ENCODE measurements around the gene PPA1.
"Not testable (repeated sequence)": the region's sequence is repeated elsewhere in the genome, so short reads cannot be mapped to it uniquely, and the experiment has no call there.

The PPA1 gene

DNA sequence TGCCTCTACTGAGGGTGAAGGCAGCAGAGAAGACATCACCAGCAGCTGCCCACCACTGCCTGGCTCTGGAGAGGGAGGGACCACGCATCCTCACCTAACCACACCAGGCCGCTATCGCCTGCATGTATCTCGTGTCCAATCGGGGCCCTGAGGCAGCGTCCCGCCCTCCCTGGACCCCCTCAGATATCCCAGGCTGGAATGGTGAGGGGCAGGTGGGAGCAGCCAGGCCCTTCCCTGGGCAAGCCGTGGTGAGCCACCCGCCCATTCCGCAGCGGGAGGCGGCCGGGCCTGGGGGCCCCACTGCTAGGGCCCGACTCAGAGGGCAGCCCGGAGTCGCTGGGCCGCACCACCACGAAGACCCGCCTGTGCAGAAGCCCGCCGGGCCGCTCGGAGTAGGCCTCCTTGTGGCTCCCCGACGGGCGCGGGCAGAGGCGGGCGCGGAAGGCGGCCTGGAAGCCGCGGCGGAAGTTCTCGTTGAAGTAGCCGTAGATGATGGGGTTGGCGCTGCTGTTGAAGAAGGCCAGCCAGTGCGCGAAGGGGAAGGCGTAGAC lies 21.6 kb upstream of the PPA1 start:
- no peak for DNase-seq

DNA sequence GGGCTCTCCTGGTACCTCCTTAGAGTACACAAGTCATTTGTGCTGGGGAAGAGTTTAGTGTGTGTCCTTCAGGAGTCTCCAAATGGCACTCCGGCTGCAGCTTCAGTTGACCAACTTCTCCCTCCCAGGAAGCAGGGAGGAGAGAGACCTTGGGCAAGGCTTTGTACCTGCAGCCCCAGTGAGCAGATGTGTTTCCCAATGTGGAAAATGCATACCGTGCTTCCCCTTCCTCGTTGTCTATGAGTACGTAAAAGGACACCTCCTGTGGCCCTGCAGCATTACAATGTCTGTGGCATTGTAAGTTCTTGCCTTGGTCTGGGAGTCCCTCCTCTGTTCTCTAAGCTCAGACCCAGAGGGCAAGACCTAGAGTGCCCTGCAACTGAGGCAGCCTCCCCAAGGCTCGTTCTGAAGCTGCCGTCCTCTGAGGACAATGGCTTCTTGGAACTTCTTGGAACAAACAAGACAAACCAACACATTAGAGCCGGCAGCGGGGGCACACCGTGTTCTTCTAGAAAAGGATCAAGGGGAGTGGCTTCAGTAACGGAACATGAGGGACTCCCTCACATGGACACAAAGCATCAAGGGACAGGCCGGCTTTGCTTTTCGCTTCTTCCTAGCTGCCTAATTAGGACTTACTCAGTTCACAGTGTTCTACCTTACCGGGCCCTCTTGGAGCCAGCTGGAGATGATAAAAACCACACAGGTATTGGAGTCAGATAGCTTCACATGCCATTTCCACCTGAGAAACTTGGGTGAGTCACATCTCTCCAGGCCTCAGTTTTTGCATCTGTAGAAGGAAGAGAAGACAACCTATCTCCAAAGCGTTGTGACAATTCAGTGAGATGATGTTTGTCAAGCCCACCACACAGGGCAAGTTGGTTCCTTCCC lies 20.9 kb upstream of the PPA1 start:
- DNase-seq = no peak

DNA sequence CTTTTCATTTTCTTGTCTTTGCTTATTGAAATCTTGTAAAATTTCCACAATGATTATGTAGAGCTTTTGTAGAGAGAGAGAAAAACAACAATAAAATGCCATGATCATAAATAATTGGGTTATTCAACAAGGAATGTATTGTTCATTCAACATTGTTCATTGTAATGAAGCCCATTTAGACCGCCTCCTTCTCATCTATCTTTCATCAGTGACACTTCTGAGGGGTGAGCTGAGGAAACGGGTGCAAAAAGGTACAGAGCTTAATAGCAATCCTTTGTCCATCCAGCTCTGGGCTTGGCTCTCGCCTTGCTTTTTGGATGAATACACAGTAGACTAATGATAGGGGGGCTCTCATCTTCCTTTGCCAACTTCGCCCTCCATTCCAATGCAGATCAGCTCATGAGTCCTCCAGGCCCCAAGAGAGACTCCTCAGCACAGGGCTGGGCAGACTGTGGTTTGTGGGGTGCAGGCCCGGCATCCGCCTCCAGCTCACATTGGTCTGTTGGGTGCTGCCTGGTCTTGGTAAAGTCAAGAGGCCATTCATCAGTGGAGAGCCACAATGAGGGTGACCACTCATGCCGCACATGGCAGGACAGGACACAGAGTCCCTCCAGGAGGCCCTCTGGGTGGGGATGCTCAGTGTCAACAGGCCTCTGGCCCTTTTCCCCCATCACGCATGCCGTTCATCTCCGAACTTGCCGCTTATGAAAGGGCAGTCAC lies 17.9 kb upstream of the PPA1 start:
- DNase-seq = no peak

DNA sequence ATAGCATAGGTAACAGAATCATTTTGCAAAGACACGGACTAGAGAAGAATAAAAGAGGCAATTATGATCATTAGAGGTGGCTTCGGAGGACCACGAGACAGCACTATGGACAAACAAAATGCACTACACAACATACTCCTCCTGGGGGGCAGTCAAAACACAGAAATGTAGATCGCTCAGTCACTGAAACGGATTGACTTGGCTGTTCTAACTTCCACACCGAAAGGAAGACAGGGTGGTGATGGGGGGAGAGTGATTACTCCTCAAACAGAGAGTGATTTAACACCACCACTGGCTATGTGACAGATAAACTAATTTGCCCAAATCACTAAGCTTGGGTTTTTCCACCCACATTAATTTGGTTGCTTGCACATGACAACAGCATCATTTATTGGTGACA lies 14.1 kb upstream of the PPA1 start:
- no peak for DNase-seq

DNA sequence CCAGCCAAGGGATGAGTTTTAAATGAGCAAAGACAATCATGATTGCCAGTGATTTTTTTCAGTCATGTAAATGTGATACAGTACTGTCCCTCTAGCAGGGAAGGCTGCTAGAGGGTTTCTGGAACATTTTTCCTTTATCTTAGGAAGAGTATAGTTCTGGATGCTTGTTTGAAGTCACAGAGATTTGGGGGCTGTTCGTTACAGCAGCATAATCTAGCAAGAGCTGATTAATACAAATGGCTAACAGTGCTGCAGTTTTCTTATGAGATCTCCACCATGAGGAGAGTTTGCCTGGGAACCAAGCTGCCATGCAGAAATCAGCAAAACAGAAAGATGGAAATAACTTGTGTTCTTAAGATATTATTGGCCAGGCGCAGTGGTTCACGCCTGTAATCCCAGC lies 7.9 kb upstream of the PPA1 start:
- no peak for DNase-seq

DNA sequence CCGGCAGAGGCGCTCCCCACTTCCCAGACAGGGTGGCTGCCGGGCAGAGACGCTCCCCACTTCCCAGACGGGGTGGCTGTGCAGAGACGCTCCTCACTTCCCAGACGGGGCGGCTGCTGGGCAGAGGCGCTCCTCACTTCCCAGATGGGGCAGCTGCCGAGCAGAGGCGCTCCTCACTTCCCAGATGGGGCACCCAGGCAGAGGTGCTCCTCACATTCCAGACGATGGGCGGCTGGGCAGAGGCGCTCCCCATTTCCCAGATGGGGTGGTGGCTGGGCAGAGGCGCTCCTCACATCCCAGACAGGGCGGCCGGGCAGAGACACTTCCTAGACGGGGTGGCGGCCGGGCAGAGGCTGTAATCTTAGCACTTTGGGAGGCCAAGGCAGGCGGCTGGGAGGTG lies 6.8 kb upstream of the PPA1 start:
- DNase-seq = not testable (repeated sequence)

DNA sequence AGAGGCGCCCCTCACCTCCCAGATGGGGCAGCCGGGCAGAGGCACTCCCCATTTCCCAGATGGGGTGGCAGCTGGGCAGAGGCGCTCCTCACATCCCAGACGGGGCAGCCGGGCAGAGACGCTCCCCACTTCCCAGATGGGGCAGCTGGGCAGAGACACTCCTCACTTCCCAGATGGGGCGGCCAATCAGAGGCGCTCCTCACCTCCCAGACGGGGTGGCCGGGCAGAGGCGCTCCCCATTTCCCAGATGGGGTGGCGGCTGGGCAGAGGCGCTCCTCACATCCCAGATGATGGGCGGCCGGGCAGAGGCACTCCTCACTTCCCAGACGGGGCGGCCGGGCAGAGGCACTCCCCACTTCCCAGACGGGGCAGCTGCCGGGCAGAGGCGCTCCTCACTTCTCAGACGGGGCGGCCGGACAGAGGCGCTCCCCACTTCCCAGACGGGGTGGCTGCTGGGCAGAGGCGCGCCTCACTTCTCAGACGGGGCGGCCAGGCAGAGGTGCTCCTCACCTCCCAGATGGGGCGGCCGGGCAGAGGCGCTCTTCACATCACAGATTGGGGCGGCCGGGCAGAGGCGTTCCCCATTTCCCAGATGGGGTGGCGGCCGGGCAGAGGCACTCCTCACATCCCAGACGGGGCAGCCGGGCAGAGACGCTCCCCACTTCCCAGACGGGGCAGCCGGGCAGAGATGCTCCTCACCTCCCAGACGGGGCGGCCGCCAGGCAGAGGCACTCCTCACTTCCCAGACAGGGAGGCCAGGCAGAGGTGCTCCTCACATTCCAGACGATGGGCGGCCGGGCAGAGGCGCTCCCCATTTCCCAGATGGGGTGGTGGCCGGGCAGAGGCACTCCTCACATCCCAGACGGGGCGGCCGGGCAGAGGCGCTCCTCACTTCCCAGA lies 6.1 kb upstream of the PPA1 start:
- not testable (repeated sequence) for DNase-seq

DNA sequence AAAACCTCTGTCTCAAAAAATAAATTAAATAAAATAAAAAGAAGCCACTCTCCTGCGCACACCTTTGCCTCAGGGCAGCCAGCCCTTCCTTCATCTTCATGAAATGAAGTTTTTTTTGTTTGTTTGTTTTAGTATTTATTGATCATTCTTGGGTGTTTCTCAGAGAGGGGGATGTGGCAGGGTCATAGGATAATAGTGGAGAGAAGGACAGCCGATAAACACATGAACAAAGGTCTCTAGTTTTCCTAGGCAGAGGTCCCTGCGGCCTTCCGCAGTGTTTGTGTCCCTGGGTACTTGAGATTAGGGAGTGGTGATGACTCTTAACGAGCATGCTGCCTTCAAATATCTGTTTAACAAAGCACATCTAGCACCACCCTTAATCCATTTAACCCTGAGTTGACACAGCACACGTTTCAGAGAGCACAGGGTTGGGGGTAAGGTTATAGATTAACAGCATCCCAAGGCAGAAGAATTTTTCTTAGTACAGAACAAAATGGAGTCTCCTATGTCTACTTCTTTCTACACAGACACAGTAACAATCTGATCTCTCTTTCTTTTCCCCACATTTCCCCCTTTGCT lies 4.8 kb upstream of the PPA1 start:
- not testable (repeated sequence) for DNase-seq

DNA sequence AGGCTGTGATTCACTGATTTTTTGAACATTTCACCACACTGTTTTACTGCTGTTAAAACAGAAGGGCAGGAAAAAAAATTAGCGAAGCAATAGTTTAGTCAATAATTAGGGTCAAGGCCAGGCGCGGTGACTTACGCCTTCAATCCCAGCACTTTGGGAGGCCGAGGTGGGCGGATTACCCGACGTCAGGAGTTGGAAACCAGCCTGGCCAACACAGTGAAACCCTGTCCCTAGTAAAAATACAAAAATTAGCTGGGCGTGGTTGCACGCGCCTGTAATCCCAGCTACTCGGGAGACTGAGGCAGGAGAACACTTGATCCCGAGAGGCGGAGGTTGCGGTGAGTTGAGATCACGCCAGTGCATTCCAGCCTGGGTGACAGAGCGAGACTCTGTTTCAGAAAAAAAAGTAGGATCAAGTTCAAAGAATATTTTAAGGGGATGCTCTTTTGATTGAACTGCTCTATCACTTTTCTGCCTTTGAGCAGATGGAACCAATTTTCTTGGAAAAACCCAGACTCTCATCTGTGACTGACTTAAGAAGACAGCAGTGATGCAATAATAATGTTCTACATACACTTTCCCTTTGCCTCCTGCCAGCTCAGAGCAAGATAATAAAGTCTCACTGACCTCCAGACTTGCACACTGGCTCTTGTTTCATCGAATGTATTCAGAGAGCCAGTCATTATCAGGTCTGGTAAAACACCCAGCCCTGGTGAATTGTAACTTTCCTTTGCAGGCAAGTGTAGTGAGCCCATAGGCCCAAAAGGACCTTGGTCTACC lies 1.6 kb upstream of the PPA1 start:
- no peak for DNase-seq

DNA sequence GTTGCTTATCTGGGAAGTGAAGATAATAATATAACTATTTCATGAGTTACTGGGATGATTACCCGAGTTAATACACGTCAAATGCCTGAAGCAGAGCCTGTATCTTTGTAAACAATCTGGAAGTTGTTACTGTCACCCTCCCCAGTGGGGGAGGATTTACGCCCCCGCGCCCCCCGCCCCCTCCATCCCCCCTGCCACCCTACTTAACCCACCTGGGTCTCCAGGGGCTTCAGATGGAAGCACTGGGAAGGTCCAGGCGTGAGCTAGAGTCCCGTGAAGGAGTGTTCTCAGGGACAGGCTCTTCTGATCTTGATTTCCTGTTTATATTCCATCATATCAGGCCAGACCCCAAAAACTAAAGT lies 691 bp upstream of the PPA1 start:
- no peak for DNase-seq

DNA sequence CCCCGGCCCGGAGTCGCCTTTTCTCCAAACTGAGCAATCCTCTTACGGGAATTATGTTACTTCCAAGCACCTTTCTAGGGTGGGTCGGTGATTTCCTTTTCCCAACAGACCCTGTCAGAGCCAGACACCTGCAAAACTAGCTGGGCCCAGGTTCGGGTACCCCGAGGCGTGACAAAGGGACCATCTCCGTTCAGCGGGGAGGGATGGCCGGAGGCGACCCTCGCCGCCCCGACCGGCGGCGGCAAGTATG lies 445 bp downstream of the PPA1 start:
- DNase-seq = no peak

DNA sequence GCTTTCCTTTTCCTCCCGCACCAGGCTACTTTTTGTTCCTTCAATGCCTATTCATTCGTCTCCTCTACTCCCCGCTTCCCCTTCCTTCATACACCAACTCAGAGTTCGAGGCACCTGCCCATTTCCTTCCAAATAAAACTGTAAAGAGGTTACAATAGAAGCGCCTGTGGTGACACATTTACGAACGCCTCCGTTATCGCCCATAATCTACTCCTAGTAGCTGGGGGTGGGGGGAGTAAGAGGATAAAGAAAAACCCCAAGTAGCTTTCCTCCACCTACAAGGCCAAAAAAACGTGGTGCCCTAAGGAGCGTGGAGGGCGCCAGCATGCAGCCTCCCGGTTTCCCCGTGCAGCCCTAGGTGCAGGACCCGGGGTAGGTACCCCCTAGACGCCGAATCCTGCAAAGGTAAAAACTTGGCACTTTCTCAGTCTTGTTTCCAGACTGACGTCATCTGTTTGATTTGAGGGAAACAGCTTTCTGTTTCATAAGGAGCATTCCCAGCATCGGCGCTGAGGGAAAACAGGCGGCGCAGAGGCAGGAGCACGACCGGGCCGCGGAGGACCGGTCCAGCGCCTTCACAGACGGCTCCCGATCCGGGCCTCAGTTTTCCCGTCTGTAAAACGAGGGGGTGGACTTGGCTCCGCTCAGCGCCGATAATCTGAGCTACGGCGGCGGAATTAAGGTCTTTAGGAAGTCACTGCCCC lies 922 bp downstream of the PPA1 start:
- DNase-seq = no peak

DNA sequence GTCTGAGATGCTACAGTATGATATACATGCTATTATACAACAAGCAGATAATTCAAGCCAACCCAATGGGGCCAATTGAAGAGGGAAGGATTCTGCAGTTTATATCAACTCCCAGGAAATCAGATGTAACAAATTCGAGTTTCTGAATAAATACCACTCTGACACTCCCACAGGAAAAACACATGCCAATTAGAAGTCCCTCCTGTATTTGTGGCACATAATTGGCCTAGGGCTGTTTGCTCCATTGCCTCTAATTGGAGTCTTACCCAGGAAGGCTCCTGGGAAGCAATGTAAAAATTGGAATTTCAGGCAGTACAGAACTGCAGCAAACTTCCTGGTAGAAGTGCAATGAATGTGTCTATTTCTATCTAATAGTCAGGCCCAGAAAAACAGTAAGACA lies 4.7 kb downstream of the PPA1 start:
- DNase-seq = no peak

DNA sequence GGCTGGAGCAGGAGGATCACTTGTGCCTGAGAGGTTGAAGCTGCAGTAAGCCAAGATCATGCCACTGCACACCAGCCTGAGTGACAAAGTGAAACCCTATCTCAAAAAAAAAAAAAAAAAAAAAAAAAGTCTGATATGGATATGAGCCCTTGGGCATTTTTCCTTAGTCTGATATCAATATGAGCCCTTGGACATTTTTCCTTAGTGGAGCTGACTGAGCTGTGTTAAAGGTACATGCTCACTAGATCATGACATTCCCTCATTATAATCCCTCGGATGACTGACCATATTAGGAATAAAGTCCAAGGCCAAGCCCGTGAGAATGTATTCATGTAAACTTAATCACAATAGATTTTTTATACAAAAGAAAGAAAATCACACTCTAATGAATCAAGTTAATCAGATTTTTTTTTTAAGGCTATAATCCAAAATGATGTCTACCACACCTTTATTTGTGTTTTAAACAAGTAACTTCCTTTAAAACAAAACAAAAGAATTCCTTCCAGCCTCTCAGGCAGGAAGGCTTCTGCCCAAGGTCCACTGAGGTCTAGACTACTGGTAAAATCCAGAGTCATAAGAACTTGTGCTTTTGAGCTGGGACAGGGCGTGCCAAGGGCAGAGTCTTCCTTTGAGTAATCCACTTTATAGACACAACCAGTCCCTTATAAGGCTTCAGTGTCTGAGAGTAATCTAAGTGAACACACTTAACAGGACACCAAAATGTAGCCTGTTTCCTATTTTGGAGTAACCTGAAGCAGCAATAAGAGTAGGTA lies 5.5 kb downstream of the PPA1 start:
- no peak for DNase-seq

DNA sequence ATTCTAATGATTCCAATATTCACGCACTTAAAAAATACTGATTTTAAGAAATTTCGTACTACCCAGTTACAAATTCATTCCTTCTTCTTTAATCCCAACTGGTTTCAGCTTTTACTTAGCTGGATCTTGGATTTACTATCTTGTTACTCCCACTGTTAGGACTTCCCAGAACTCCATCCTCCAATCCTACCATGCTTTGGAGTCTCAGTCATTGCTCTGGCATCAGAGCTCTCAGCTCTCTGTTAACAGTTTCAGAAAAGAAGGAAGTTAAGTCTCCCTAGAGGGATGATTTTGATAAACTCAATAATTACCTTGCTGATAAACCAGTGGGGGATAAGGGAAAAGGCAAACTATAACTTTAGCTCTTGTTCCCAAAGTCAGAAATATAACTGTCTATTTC lies 9.5 kb downstream of the PPA1 start:
- DNase-seq = no peak

DNA sequence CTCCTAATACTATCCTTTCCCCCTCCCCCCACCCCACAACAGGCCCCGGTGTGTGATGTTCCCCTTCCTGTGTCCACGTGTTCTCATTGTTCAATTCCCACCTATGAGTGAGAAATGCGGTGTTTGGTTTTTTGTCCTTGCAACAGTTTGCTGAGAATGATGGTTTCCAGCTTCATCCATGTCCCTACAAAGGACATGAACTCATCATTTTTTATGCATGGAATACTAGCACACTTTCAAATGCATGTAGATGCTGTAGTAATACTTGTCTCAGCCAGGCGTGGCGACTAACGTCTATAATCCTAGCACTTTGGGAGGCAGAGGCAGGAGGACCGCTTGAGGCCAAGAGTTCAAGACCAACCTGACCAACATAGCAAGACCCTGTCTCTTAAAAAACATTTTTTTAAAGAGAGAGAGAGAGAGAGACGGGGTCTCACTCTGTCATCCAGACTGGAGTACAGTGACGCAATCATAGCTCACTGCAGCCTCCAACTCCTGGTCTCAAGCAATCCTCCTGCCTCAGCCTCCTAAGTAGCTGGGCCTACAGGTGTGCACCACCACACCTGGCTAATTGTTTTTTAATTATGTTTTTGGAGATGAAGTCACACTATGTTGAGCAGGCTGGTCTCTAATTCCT lies 10.3 kb downstream of the PPA1 start:
- DNase-seq = not testable (repeated sequence)

DNA sequence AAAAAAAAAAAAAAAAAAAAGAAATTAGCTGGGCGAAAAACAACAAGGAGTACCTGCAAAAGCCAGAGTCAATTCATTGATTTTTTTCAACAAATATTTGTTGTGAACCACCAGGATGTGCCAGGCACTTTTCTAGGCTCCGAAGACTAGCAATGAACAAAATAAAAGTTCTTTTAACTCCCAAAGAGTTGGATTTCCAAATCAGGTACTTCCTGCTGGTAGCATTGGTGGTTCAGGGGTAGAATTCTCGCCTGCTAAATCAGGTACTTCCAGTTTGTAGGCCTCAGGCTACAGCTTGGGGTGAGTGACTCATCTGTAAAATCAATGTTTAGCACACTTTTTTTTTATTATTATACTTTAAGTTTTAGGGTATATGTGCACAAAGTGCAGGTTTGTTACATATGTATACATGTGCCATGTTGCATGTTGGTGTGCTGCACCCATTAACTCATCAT lies 10.9 kb downstream of the PPA1 start:
- DNase-seq = no peak

DNA sequence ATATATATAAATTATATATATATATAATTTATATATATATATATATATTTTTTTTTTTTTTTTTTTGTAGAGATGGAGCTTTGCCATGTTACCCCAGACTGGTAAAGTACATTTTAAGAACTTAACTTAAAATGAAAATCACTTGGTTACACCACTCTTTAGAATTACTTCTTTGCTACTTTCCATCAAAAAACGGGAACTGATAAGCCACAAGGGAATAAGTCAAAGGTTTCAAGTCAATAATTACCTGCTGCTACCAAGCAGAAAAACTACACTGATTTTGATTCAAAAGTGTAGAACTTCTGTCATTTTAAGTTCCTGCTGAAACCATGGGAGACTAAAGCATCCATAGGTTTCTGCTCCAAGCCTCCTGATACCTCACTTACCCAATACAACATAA lies 12.2 kb downstream of the PPA1 start:
- DNase-seq = no peak

DNA sequence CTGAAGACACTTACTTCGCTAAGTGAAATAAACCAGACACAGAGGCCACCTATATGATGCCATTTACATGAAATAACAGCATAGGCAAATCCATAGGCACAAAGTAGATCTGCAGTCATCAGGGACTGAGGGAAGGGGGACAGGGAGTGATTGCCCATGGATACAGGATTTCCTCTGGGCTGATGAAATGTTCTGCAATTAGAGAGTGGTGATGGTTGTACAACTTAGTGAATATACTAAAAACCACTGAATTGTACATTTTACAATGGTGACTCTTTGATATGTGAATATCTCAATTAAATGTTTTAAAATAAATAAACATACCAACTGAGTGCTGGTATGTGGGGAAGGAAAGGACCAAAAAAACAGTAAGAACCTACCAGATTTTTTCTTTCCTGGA lies 20.4 kb downstream of the PPA1 start:
- DNase-seq = no peak

DNA sequence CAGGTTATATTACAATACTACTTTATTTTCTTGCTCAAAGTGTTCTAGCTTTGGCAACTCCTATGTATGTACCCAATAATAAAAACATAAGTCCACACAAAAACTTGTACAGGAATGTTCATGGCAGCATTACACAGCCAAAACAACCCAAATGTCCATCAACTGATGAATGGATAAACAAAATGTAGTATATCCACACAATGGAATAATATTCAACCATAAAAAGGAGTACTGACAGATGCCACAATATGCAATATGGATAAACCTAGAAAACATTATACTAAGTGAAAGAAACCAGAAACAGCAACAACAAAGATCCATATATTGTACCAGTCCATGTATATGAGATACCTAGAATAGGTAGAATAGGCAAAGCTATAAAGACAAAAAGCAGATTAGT lies 21.0 kb downstream of the PPA1 start:
- DNase-seq = no peak

All from NCI-H2029 treated with DMSO at 0.1 percent for 48 hours (cell line).